ENCODE data around the gene KAT5. TPM values are rescaled to one million over a fixed set of nuclear protein-coding genes. Genes with fewer than 3 reads are reported as not detected.
A peak's percentile ranks its signal among the peaks of the same experiment; 100 is the strongest.
"Not testable (repeated sequence)": the region's sequence is repeated elsewhere in the genome, so short reads cannot be mapped to it uniquely, and the experiment has no call there.

The KAT5 gene
- total RNA-seq, 1 experiment from 2014 or later = 37.6 TPM

DNA sequence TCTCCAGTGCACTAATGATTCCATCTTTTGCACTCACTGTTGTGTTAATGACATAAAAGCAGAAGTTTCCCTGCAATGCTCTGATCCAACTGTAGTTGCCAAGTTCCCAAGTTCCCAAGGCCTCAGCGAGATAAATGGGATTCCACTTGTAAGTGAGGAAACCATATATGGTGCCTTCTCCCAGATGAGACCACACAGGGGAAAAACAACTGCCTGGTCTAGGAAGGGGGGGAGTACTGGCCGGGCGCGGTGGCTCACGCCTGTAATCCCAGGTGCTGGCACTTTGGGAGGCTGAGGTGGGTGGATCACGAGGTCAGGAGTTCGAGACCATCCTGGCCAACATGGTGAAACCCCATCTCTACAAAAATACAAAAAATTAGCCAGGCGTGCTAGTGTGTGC, 26.1 kb upstream of the KAT5 start:
- POLR2A ChIA-PET = interaction anchor here (1.5 kb wide), 1 partner anchor 23 kb away, joined by 5 read pairs; the partner anchor contains the start of gene RELA
- H3K4me3 Mint-ChIP-seq (ENCODE audit: unreplicated experiment) = no peak overlapping the region
- CTCF ChIA-PET = no interaction called here
- DNase-seq (ENCODE audit: unreplicated experiment) = no peak
- no peak overlapping the region for H3K27ac Mint-ChIP-seq (ENCODE audit: low read depth, unreplicated experiment)
- peaks cover 16% of the 10 kb centered on the region for H3K27me3 Mint-ChIP-seq (ENCODE audit: insufficient read depth, unreplicated experiment)
- intact Hi-C loops (cut with micrococcal nuclease) = no loop called here
- H3K9me3 Mint-ChIP-seq (ENCODE audit: unreplicated experiment) = no peaks in the 10 kb centered on the region
- TF ChIP-seq, protein P1, sequence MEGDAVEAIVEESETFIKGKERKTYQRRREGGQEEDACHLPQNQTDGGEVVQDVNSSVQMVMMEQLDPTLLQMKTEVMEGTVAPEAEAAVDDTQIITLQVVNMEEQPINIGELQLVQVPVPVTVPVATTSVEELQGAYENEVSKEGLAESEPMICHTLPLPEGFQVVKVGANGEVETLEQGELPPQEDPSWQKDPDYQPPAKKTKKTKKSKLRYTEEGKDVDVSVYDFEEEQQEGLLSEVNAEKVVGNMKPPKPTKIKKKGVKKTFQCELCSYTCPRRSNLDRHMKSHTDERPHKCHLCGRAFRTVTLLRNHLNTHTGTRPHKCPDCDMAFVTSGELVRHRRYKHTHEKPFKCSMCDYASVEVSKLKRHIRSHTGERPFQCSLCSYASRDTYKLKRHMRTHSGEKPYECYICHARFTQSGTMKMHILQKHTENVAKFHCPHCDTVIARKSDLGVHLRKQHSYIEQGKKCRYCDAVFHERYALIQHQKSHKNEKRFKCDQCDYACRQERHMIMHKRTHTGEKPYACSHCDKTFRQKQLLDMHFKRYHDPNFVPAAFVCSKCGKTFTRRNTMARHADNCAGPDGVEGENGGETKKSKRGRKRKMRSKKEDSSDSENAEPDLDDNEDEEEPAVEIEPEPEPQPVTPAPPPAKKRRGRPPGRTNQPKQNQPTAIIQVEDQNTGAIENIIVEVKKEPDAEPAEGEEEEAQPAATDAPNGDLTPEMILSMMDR (IDR thresholded peaks at IDR 0.05; ENCODE audit: unreplicated experiment) = no peak
- no TSS peak for BruUV-seq (replicated peaks)
- H3K36me3 Mint-ChIP-seq (ENCODE audit: insufficient read depth, unreplicated experiment) = no peaks in the 10 kb centered on the region
- no peaks in the 10 kb centered on the region for H3K4me1 Mint-ChIP-seq (ENCODE audit: insufficient read depth, unreplicated experiment)

DNA sequence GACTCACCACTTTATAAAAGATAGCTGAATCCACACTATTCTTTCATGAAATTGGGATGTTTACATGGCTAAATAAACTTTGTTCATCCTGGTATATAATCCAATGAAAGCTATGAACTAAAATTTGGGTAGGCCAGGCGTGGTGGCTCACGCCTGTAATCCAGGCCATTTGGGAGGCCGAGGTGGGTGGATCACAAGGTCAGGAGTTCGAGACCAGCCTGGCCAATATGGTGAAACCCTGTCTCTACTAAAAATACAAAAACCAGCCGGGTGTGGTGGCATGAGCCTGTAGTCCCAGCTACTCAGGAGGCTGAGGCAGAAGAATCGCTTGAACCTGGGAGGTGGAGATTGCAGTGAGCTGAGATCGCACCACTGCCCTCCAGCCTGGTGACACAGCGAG, 20.2 kb upstream of the KAT5 start:
- H3K4me3 Mint-ChIP-seq (ENCODE audit: unreplicated experiment); H3K9me3 Mint-ChIP-seq (ENCODE audit: unreplicated experiment); DNase-seq (ENCODE audit: unreplicated experiment); POLR2A ChIA-PET; intact Hi-C loops (cut with micrococcal nuclease); H3K4me1 Mint-ChIP-seq (ENCODE audit: insufficient read depth, unreplicated experiment); H3K36me3 Mint-ChIP-seq (ENCODE audit: insufficient read depth, unreplicated experiment); CTCF ChIA-PET; H3K27me3 Mint-ChIP-seq (ENCODE audit: insufficient read depth, unreplicated experiment); BruUV-seq (replicated peaks): not testable (repeated sequence)
- H3K27ac Mint-ChIP-seq (ENCODE audit: low read depth, unreplicated experiment) = peak overlapping the region; percentile 69

DNA sequence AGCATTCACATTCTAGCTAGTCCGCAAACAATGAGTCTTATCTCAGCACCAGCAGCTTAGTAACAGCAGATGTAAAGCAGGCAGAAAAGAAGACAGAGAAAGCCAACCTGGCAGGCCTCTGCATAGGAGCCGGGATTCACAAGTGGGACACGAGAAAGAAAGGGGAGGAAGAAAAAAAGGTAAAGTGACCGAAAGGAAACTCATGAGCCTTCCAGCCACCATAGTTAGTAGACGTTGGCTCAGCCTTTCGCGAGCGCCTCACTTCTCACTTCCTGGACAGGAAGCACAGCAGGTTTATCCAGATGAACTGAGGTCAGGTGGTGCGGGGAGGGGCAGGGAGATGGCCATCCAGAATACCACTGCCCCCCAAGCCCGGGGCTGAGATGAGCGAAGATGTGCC, 19.7 kb upstream of the KAT5 start:
- Mint-ChIP-seq H3K27ac (ENCODE audit: low read depth, unreplicated experiment) (peak overlapping the region; percentile 69), H3K36me3 (ENCODE audit: insufficient read depth, unreplicated experiment) (no peaks in the 10 kb centered on the region), H3K9me3 (ENCODE audit: unreplicated experiment) (no peaks in the 10 kb centered on the region), H3K4me3 (ENCODE audit: unreplicated experiment) (no peak overlapping the region), H3K4me1 (ENCODE audit: insufficient read depth, unreplicated experiment) (no peaks in the 10 kb centered on the region), H3K27me3 (ENCODE audit: insufficient read depth, unreplicated experiment) (no peaks in the 10 kb centered on the region)
- intact Hi-C loops (cut with micrococcal nuclease) = no loop called here
- no peak for DNase-seq (ENCODE audit: unreplicated experiment)
- CTCF ChIA-PET = no interaction called here
- POLR2A ChIA-PET = no interaction called here
- TF ChIP-seq, protein P1 (IDR thresholded peaks at IDR 0.05; ENCODE audit: unreplicated experiment) = no peak
- BruUV-seq (replicated peaks) = no TSS peak

DNA sequence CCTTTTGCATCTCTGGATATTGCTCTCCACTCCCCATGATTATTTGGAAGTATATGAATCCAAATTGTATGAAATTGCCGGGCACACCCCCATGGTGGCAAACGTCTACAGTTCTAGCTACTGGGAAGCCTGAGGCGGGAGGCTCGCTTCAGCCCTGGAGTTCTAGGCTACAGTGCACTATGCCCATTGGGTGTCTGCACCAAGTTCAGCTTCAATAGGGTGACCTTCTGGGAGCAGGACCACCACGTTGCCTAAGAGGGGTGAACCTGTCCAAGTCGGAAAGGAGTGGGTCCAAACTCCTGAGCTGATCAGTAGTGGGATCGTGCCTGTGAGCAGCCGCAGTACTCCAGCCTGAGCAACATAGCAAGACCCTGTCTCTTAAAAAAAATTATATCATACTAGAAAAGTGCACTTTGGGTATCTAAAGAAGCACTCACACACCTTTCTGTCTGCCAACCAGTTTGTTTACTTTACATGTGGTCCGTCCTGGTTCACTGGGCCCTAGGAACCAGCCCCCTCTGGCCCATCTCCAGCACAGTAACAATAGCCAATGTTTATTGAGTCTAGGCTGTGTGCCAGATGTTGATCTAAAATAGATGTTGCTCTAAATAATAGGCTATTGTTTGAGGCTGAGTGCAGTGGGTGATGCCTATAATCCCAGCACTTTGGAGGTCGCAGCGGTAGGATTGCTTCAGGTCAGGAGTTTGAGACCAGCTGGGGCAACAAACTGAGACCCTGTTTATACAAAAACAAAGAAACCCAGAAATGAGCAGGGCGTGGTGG, 16.4 kb upstream of the KAT5 start:
- Mint-ChIP-seq H3K36me3 (ENCODE audit: insufficient read depth, unreplicated experiment) (no peaks in the 10 kb centered on the region), H3K27ac (ENCODE audit: low read depth, unreplicated experiment) (no peak overlapping the region), H3K4me3 (ENCODE audit: unreplicated experiment) (no peak overlapping the region), H3K27me3 (ENCODE audit: insufficient read depth, unreplicated experiment) (peaks cover 30% of the 10 kb centered on the region), H3K9me3 (ENCODE audit: unreplicated experiment) (no peaks in the 10 kb centered on the region), H3K4me1 (ENCODE audit: insufficient read depth, unreplicated experiment) (no peaks in the 10 kb centered on the region)
- intact Hi-C loops (cut with micrococcal nuclease) = no loop called here
- POLR2A ChIA-PET = no interaction called here
- CTCF ChIA-PET = interaction anchor here (0.6 to 1.2 kb wide), 3 partner anchors 10 to 154 kb away, joined by 3 to 5 read pairs (median 4); no protein-coding TSS in a partner anchor
- BruUV-seq (replicated peaks) = no TSS peak
- TF ChIP-seq, protein P1 (IDR thresholded peaks at IDR 0.05; ENCODE audit: unreplicated experiment) = no peak
- peak; percentile 61 for DNase-seq (ENCODE audit: unreplicated experiment)

Measured in MCF 10A (cell line).